Activated T-cell treated with anti-CD3 and anti-CD28 coated beads, Interleukin-2, amount 50 U/mL, for 72 hours (primary cell): ENCODE data around the gene MYEOV. TPM values are rescaled to one million over a fixed set of nuclear protein-coding genes. Genes with fewer than 3 reads are reported as not detected.

Experiments
- ATAC-seq, 2 donors: fragments of 150-1000 bp; cut with Tn5 transposase; replicated peaks in 1 of 2; 2 replicates each; pipeline ENCODE4 v1.10.0; 2021; ENCODE audit warnings: moderate library complexity in 2 of 2, mild to moderate bottlenecking in 1 of 2
- DNase-seq, 2 donors: peaks; one replicate each; pipeline ENCODE4 v3.0.0; 2021 to 2022; ENCODE audit warnings: mixed read lengths in 1 of 2
- H3K27ac Mint-ChIP-seq: one replicate; pipeline ENCODE4 v1.8.0; 2022; ENCODE audit warnings: mild to moderate bottlenecking, moderate library complexity, mixed read lengths
- H3K27me3 Mint-ChIP-seq: one replicate; pipeline ENCODE4 v1.8.0; 2022; ENCODE audit warnings: low read depth, mixed read lengths
- H3K36me3 Mint-ChIP-seq, 2 donors: one replicate each; pipeline ENCODE4 v1.8.0; 2022; ENCODE audit warnings: mixed read lengths in 2 of 2, mild to moderate bottlenecking in 1 of 2; ENCODE audit not compliant: insufficient read depth in 2 of 2
- H3K4me1 Mint-ChIP-seq: one replicate; pipeline ENCODE4 v1.8.0; 2022; ENCODE audit warnings: low read depth, mixed read lengths
- H3K4me3 Mint-ChIP-seq, 2 donors: one replicate each; pipeline ENCODE4 v1.8.0; 2022; ENCODE audit warnings: mild to moderate bottlenecking in 2 of 2, mixed read lengths in 2 of 2, moderate library complexity in 2 of 2
- H3K9me3 Mint-ChIP-seq, 2 donors: one replicate each; pipeline ENCODE4 v1.8.0; 2022; ENCODE audit warnings: mixed read lengths in 2 of 2
- total RNA-seq, 2 donors: library from RNA; stranded (reverse); gene quantifications; one replicate each; pipeline ENCODE4 v1.2.3, GENCODE V29; 2022

The MYEOV gene
- total RNA-seq, 2 donors from 2014 or later: 0.42 to 0.67 TPM

- Mint-ChIP-seq H3K9me3 (no peaks in the 10 kb centered on the region), H3K36me3 (no peaks in the 10 kb centered on the region), H3K27me3 (no peaks in the 10 kb centered on the region), H3K27ac (no peak overlapping the region), H3K4me1 (no peaks in the 10 kb centered on the region), H3K4me3 (no peak overlapping the region)
- ATAC-seq (no peak), DNase-seq (no peak)
Measured at GRCh38 chr11:69326622-69327219, 32.8 kb downstream of the MYEOV start.

DNA sequence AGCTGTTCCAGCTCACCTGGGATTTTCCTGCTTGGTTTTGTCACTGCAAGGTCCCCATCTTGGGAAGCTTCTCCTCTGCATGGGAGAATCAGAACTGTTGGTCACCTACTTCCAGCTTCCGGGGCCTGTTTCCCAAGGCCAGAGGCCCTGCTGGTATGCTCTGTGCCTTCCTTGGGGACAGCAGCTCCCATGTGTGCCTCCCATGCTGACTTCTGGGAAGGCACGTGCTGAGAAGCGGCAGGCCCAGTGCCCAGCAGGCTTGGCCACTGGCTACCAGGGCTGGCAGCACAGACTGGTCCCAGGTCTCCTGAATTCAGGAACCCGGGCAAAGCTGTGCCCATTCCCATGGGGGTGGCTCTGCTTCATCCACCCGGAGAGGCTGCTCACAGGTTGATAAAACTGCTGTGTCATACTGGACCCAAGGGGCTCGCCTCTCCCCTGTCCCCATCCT, 33.8 kb downstream of the MYEOV start:
- Mint-ChIP-seq H3K27me3 (no peaks in the 10 kb centered on the region), H3K4me1 (no peaks in the 10 kb centered on the region), H3K27ac (no peak overlapping the region), H3K4me3 (no peak overlapping the region), H3K36me3 (no peaks in the 10 kb centered on the region), H3K9me3 (no peaks in the 10 kb centered on the region)
- ATAC-seq: no peak
- no peak for DNase-seq

- ATAC-seq (no peak), DNase-seq (no peak)
- no peak overlapping the region for H3K4me3 Mint-ChIP-seq
- H3K27ac Mint-ChIP-seq: no peak overlapping the region
- H3K9me3 Mint-ChIP-seq: no peaks in the 10 kb centered on the region
- no peaks in the 10 kb centered on the region for H3K27me3 Mint-ChIP-seq
- H3K36me3 Mint-ChIP-seq: no peaks in the 10 kb centered on the region
- H3K4me1 Mint-ChIP-seq: no peaks in the 10 kb centered on the region
Measured at GRCh38 chr11:69328231-69328630, 34.3 kb downstream of the MYEOV start.

DNA sequence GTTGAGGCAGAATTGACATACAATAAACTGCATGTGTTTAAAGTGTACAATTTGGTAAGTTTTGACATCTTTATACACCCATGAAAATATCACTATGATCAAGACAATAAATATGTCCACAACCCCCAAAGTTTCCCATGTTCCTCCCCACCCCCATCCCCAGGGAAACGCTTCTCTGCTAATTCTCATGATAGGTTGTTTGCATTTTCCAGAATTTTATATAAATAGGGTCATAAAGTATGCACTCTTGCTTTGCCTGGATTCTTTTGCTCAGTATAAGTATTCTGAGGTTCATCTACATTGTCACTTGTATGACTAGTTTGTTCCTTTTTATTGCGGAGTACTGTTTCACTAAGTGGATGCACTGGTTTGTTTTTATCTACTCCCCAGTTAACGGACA, 35.6 kb downstream of the MYEOV start:
- H3K36me3 Mint-ChIP-seq: no peaks in the 10 kb centered on the region
- H3K27ac Mint-ChIP-seq: no peak overlapping the region
- no peak for DNase-seq
- H3K4me1 Mint-ChIP-seq: no peaks in the 10 kb centered on the region
- ATAC-seq: no peak
- no peaks in the 10 kb centered on the region for H3K9me3 Mint-ChIP-seq
- no peak overlapping the region for H3K4me3 Mint-ChIP-seq
- no peaks in the 10 kb centered on the region for H3K27me3 Mint-ChIP-seq

DNA sequence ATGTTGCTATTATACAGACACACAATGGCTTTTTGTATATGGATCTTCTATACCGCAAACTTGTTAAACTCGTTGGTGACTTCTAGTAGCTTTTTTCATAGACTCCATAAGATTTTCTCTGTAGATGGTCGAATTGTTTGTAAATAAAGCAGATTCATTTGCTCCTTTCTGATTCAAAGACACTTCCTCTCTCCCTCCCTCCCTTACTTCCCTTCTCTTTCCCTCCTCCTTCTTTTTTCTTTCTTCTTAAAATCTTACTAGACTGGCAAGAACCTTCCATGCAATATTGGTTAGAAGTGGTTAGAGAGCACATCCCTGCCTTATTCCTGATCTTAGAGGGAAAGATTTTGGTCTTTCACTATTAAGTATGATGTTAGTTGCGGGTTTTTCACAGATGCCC, 36.4 kb downstream of the MYEOV start:
- DNase-seq: no peak
- H3K4me3 Mint-ChIP-seq: no peak overlapping the region
- H3K9me3 Mint-ChIP-seq: no peaks in the 10 kb centered on the region
- ATAC-seq: no peak
- no peaks in the 10 kb centered on the region for H3K27me3 Mint-ChIP-seq
- no peak overlapping the region for H3K27ac Mint-ChIP-seq
- H3K36me3 Mint-ChIP-seq: no peaks in the 10 kb centered on the region
- H3K4me1 Mint-ChIP-seq: peaks cover under 1% of the 10 kb centered on the region

DNA sequence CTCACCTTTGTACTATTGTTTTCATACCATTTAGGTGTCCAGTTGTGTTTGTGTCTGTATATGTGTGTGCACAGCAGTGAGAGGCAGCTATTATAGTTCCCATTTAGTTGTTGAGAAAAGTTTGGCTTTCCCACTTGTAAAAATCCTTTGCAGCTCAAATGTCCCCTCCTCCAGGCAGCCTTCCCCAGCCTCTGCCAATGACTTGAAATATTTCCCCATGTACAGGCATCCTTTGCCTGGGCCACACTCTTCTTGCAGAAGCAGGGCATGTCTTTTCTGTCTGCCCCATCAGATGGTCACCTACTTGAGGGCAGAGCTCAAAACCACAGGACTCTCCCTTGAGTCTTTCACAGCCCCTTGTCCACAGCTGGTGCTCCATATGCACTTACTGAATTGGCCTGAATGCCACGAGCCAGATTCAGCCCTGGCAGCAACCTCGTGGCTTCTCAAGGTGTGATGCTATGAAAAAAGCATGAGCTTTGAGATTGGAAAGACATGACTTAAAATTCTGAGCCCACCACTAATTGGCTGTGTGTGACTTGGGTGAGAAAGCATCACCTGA, 39.3 kb downstream of the MYEOV start:
- Mint-ChIP-seq H3K27ac (no peak overlapping the region), H3K4me3 (no peak overlapping the region), H3K36me3 (no peaks in the 10 kb centered on the region), H3K9me3 (no peaks in the 10 kb centered on the region), H3K27me3 (no peaks in the 10 kb centered on the region), H3K4me1 (peaks cover 28% of the 10 kb centered on the region)
- no peak for ATAC-seq
- DNase-seq: no peak

- H3K36me3 Mint-ChIP-seq: peaks cover 0 to 2% of the 10 kb centered on the region in 2 donors
- no peak for ATAC-seq
- H3K4me3 Mint-ChIP-seq: no peak overlapping the region
- no peaks in the 10 kb centered on the region for H3K27me3 Mint-ChIP-seq
- no peak overlapping the region for H3K27ac Mint-ChIP-seq
- H3K9me3 Mint-ChIP-seq: peaks cover 0 to 3% of the 10 kb centered on the region in 2 donors
- H3K4me1 Mint-ChIP-seq: peaks cover 34% of the 10 kb centered on the region
- no peak for DNase-seq
Measured at GRCh38 chr11:69333879-69334278, 39.9 kb downstream of the MYEOV start.

- Mint-ChIP-seq H3K4me3 (no peak overlapping the region), H3K36me3 (peaks cover 4 to 7% of the 10 kb centered on the region in 2 donors), H3K9me3 (peaks cover 7% of the 10 kb centered on the region in 2 donors), H3K27ac (no peak overlapping the region), H3K4me1 (peaks cover 44% of the 10 kb centered on the region), H3K27me3 (no peaks in the 10 kb centered on the region)
- ATAC-seq: no peak
- DNase-seq: no peak
Measured at GRCh38 chr11:69335007-69335780, 41.2 kb downstream of the MYEOV start.

DNA sequence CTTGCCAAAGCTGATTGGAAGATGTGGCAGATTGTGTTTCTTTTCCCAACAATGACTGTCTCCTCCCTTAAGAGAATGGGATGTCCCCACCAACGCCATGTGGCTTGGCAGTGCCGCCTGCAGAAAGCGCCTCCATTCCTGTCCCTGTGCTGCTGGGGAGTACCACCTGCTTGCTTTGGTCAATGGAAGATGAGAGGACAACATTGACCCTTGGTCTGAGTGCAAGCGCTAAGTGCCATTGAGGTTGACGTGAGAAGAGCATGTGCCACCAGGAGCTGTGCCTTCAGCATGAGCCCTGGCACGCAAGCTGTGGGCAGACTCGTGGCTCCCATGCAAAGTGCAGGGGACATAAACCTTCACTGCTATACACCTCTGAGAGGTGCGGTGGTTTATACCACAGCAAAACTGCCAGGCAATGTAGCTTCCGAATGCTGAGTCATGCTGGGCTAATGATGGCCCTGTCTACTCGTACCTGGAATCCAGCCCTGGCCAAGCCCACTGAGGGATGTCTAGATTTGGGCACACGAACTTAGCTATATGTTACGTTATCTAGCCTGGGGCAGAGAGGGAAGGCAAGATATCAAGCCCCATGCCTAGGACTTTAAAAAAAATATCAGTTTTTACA, 41.9 kb downstream of the MYEOV start:
- peaks cover 44% of the 10 kb centered on the region for H3K4me1 Mint-ChIP-seq
- no peak overlapping the region for H3K4me3 Mint-ChIP-seq
- DNase-seq (no peak), ATAC-seq (no peak)
- peaks cover 7% of the 10 kb centered on the region in 2 donors for H3K9me3 Mint-ChIP-seq
- no peaks in the 10 kb centered on the region for H3K27me3 Mint-ChIP-seq
- peaks cover 4 to 7% of the 10 kb centered on the region in 2 donors for H3K36me3 Mint-ChIP-seq
- no peak overlapping the region for H3K27ac Mint-ChIP-seq

DNA sequence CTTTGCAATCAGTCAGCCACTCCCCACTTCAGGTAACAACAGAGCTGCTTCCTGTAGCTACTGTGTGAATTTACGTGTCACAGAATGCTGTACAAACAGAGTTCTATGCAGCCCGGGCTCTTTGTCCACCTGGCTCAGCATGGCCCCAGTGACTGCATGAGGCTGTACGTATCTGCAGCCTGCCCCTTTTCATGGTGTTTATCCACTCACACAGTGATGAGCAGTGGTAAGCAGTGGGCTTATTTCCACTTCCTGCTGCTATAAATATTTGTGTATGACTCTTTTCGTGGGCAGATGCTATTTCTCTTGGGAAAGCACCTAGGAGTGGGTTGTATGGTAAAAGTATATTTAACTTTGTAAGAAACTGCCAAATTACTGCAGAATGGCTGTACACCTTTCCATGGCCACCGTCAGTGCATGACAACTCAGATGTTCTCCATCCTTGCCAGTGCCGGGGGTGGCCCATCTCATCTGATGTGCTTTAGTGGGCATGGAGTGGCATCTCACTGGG, 43.3 kb downstream of the MYEOV start:
- peak overlapping the region; percentile 55 to 64 for H3K4me3 Mint-ChIP-seq
- H3K27ac Mint-ChIP-seq: peak overlapping the region; percentile 59
- H3K4me1 Mint-ChIP-seq: peaks cover 44% of the 10 kb centered on the region
- H3K27me3 Mint-ChIP-seq: no peaks in the 10 kb centered on the region
- ATAC-seq: peak; percentile 90 to 92
- H3K9me3 Mint-ChIP-seq: peaks cover 7% of the 10 kb centered on the region in 2 donors
- peaks cover 4 to 7% of the 10 kb centered on the region in 2 donors for H3K36me3 Mint-ChIP-seq
- peak; percentile 19 to 32 for DNase-seq

GRCh38 chr11:69339041-69339733, 45.2 kb downstream of the MYEOV start:
- peaks cover 4 to 7% of the 10 kb centered on the region in 2 donors for H3K36me3 Mint-ChIP-seq
- no peaks in the 10 kb centered on the region for H3K27me3 Mint-ChIP-seq
- H3K27ac Mint-ChIP-seq: no peak overlapping the region
- DNase-seq (no peak), ATAC-seq (no peak)
- H3K4me3 Mint-ChIP-seq: peak overlapping the region; percentile 43 to 54
- H3K9me3 Mint-ChIP-seq: peaks cover 7% of the 10 kb centered on the region in 2 donors
- H3K4me1 Mint-ChIP-seq: peaks cover 44% of the 10 kb centered on the region

DNA sequence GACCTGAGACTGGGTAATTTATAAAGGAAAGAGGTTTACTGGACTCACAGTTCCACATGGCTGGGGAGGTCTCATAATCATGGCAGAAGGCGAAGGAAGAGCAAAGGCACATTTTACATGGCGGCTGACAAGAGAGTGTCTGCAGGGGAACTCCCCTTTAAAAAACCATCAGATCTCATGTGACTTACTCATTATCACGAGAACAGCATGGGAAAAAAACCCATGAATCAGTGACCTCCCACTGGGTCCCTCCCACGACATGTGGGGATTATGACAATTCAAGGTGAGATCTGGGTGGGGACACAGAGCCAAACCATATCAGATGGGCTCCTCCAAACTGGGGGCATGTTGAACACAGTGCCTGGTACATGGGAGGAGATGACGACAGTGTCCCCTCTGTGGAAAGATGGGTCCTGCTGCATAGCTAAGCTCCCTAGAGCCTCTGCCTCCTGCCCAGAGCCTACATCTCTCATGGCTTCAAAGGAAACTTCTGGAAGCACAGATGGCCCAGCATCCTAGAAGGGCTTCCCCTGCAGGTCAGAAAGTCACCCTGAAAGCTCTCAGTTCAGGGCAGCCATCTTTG, 46.1 kb downstream of the MYEOV start:
- ATAC-seq (no peak), DNase-seq (no peak)
- Mint-ChIP-seq H3K36me3 (peaks cover 4 to 7% of the 10 kb centered on the region in 2 donors), H3K27me3 (no peaks in the 10 kb centered on the region), H3K4me1 (peaks cover 44% of the 10 kb centered on the region), H3K9me3 (peaks cover 7% of the 10 kb centered on the region in 2 donors), H3K27ac (no peak overlapping the region), H3K4me3 (no peak overlapping the region)
